ENCODE data around the gene PTMS.
A peak's percentile ranks its signal among the peaks of the same experiment; 100 is the strongest.

The PTMS gene

DNA sequence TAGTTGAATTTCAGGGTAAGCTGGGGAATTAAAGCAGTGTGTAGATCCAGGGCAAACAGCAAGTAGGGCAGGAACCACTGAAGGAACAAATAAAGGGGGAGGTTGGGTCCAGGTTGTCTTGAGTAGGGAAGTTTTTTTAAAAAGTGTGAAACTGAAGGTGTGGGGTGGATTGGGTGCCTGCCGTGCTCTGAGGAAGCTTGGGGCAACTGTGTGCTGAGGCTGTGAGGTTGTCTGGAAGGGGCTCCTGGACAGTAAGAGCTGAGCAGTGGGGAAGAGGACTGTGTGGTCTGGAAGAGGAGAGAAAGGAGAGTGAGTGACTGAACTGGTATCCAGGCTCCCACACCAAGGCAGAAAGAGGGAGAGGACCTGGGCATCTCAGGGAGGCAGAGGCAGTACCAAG is 44.6 kb downstream of the PTMS start:
- Histone ChIP-seq H3K4me3 (ENCODE audit: low read depth, low read length) (no peak overlapping the region), H3K9ac (ENCODE audit: low read depth, low read length) (no peak overlapping the region)

DNA sequence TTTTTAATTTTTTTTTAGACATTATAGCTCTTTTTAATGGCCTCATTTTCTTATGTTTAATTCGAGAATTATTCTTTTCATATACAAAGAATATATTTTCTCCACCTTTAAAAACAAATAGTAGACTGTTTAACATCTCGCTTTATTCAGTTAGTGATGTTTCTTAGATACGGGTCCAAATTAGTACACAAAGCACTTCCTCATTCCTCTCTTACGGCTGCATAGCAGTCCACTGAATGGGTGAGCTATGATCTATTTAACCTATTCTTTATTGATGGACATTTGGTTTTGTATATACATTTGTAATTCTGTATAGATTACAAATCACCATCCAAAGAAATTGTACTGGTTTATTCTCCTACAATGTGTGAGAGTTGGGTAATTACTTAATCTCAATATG is 47.2 kb downstream of the PTMS start:
- H3K9ac ChIP-seq (ENCODE audit: low read depth, low read length) = no peak overlapping the region
- no peaks in the 10 kb centered on the region for H3K9me3 ChIP-seq (ENCODE audit: control insufficient read depth, insufficient read depth, low read length)
- H3K4me1 ChIP-seq (ENCODE audit: control insufficient read depth, insufficient read depth, low read length) = peaks cover 11% of the 10 kb centered on the region
- no peaks in the 10 kb centered on the region for H3K36me3 ChIP-seq (ENCODE audit: control insufficient read depth, insufficient read depth, low read length)
- no peak overlapping the region for H3K4me3 ChIP-seq (ENCODE audit: low read depth, low read length)
- H3K27me3 ChIP-seq (ENCODE audit: control insufficient read depth, insufficient read depth, low read length) = no peaks in the 10 kb centered on the region

More for the DNA sequence above, 44.6 kb downstream of the PTMS start:
- H3K36me3 ChIP-seq (ENCODE audit: control insufficient read depth, insufficient read depth, low read length) = no peaks in the 10 kb centered on the region
- H3K27me3 ChIP-seq (ENCODE audit: control insufficient read depth, insufficient read depth, low read length) = no peaks in the 10 kb centered on the region
- H3K4me1 ChIP-seq (ENCODE audit: control insufficient read depth, insufficient read depth, low read length) = peaks cover 11% of the 10 kb centered on the region
- no peaks in the 10 kb centered on the region for H3K9me3 ChIP-seq (ENCODE audit: control insufficient read depth, insufficient read depth, low read length)

DNA sequence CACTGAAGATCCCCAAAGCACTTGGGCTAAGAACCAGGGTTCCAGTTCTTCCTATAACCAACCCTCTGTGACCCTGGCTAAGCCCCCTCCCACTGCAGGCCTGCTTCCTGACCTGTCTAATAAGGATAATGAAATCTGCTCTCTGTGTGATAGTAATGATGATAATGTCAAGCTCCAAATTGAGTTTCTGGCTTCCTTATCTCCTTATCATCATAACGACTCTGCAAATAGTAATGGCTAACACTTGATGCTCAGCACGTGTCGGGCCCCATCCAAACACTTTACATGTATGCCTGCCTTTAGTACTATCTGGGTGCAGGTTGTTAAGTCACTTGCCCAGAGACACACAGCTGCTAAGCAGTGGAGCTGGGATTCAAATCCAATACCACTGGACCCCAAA is 50.4 kb downstream of the PTMS start:
- Histone ChIP-seq H3K4me3 (ENCODE audit: low read depth, low read length) (no peak overlapping the region), H3K27me3 (ENCODE audit: control insufficient read depth, insufficient read depth, low read length) (peaks cover 15% of the 10 kb centered on the region), H3K9ac (ENCODE audit: low read depth, low read length) (no peak overlapping the region), H3K36me3 (ENCODE audit: control insufficient read depth, insufficient read depth, low read length) (no peaks in the 10 kb centered on the region), H3K4me1 (ENCODE audit: control insufficient read depth, insufficient read depth, low read length) (peaks cover 16% of the 10 kb centered on the region), H3K9me3 (ENCODE audit: control insufficient read depth, insufficient read depth, low read length) (no peaks in the 10 kb centered on the region)

DNA sequence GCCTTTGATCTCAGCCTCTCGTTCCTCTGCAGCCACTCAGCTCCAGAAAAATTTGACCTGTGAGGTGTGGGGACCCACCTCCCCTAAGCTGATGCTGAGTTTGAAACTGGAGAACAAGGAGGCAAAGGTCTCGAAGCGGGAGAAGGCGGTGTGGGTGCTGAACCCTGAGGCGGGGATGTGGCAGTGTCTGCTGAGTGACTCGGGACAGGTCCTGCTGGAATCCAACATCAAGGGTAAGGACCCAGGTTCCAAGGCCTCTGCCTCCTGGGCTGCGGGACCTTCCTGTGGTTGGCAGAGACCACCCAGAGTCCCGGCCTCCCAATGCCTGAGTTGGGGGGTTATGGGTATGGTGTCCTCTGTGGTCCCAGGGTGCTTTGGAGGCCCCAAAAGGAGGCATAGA is 50.9 kb downstream of the PTMS start:
- H3K4me3 ChIP-seq (ENCODE audit: low read depth, low read length) = no peak overlapping the region
- peaks cover 17% of the 10 kb centered on the region for H3K27me3 ChIP-seq (ENCODE audit: control insufficient read depth, insufficient read depth, low read length)
- no peaks in the 10 kb centered on the region for H3K36me3 ChIP-seq (ENCODE audit: control insufficient read depth, insufficient read depth, low read length)
- H3K9ac ChIP-seq (ENCODE audit: low read depth, low read length) = no peak overlapping the region
- peaks cover 16% of the 10 kb centered on the region for H3K4me1 ChIP-seq (ENCODE audit: control insufficient read depth, insufficient read depth, low read length)
- no peaks in the 10 kb centered on the region for H3K9me3 ChIP-seq (ENCODE audit: control insufficient read depth, insufficient read depth, low read length)

DNA sequence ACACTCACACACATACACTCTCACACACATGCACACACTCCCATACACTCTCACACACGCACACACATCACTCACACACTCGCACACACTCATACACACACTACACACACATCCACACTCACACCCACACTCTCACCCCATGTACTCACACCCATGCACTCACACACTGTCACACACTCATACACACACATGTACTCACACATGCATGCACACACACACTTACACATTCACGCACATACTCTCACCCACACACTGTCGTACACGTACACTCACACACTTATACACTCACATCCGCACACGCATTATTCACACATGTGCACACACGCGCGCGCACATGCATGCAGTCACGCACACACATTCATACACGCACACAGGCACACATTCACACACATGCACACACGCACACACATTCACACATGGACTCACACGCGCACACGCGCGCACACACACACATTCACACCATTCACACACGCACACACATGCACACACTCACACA is 51.5 kb downstream of the PTMS start:
- peaks cover 21% of the 10 kb centered on the region for H3K27me3 ChIP-seq (ENCODE audit: control insufficient read depth, insufficient read depth, low read length)
- H3K4me1 ChIP-seq (ENCODE audit: control insufficient read depth, insufficient read depth, low read length) = peaks cover 16% of the 10 kb centered on the region
- no peaks in the 10 kb centered on the region for H3K36me3 ChIP-seq (ENCODE audit: control insufficient read depth, insufficient read depth, low read length)
- no peak overlapping the region for H3K4me3 ChIP-seq (ENCODE audit: low read depth, low read length)
- H3K9ac ChIP-seq (ENCODE audit: low read depth, low read length) = no peak overlapping the region
- no peaks in the 10 kb centered on the region for H3K9me3 ChIP-seq (ENCODE audit: control insufficient read depth, insufficient read depth, low read length)

DNA sequence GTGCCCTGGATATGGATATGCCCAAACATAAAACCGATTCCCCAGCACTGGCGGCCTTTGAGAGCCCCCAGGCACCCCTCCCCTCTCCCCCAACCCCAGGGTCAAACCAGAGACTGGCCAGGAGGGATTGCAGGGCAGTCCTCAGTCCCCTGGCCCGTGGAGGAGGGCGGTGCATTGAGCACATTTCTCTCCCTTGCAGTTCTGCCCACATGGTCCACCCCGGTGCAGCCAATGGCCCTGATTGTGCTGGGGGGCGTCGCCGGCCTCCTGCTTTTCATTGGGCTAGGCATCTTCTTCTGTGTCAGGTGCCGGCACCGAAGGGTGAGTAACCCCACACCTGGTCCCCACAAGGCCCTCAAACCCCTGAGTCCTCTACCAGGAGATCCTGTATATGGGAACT is 52.1 kb downstream of the PTMS start:
- peaks cover 26% of the 10 kb centered on the region for H3K27me3 ChIP-seq (ENCODE audit: control insufficient read depth, insufficient read depth, low read length)
- H3K4me1 ChIP-seq (ENCODE audit: control insufficient read depth, insufficient read depth, low read length) = peaks cover 22% of the 10 kb centered on the region
- no peak overlapping the region for H3K4me3 ChIP-seq (ENCODE audit: low read depth, low read length)
- no peak overlapping the region for H3K9ac ChIP-seq (ENCODE audit: low read depth, low read length)
- no peaks in the 10 kb centered on the region for H3K9me3 ChIP-seq (ENCODE audit: control insufficient read depth, insufficient read depth, low read length)
- H3K36me3 ChIP-seq (ENCODE audit: control insufficient read depth, insufficient read depth, low read length) = no peaks in the 10 kb centered on the region

DNA sequence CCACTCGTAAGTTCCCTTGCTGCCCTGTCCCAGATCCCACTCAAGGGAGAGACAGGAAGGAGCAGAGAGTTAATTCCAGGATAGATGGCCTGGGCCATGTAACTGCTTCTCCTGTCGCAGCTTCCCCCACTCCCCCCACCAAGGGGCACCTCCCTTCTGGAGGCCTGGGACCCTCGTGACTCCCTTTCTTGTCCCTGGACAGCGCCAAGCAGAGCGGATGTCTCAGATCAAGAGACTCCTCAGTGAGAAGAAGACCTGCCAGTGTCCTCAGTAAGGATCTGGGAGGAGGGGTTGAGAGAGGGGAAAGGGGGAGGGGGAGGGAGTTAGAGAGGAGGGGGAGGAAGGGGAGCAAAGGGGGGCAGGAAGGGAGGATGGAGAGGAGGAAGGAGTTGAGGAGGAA is 52.5 kb downstream of the PTMS start:
- Histone ChIP-seq H3K27me3 (ENCODE audit: control insufficient read depth, insufficient read depth, low read length) (peaks cover 29% of the 10 kb centered on the region), H3K4me1 (ENCODE audit: control insufficient read depth, insufficient read depth, low read length) (peaks cover 22% of the 10 kb centered on the region), H3K4me3 (ENCODE audit: low read depth, low read length) (no peak overlapping the region), H3K36me3 (ENCODE audit: control insufficient read depth, insufficient read depth, low read length) (no peaks in the 10 kb centered on the region), H3K9ac (ENCODE audit: low read depth, low read length) (no peak overlapping the region), H3K9me3 (ENCODE audit: control insufficient read depth, insufficient read depth, low read length) (no peaks in the 10 kb centered on the region)

DNA sequence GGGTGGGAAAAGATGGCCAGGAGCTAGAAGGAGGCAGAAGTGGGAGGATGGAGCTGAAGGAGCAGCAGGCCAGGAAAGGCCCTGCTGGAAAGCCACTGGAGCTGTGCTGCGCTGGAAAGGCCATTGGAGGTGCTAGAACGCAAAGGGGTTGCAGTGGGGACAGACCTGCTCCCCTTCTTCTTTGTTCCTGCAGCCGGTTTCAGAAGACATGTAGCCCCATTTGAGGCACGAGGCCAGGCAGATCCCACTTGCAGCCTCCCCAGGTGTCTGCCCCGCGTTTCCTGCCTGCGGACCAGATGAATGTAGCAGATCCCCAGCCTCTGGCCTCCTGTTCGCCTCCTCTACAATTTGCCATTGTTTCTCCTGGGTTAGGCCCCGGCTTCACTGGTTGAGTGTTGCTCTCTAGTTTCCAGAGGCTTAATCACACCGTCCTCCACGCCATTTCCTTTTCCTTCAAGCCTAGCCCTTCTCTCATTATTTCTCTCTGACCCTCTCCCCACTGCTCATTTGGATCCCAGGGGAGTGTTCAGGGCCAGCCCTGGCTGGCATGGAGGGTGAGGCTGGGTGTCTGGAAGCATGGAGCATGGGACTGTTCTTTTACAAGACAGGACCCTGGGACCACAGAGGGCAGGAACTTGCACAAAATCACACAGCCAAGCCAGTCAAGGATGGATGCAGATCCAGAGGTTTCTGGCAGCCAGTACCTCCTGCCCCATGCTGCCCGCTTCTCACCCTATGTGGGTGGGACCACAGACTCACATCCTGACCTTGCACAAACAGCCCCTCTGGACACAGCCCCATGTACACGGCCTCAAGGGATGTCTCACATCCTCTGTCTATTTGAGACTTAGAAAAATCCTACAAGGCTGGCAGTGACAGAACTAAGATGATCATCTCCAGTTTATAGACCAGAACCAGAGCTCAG is 53.2 kb downstream of the PTMS start:
- H3K4me1 ChIP-seq (ENCODE audit: control insufficient read depth, insufficient read depth, low read length) = peaks cover 22% of the 10 kb centered on the region
- no peak overlapping the region for H3K9ac ChIP-seq (ENCODE audit: low read depth, low read length)
- H3K4me3 ChIP-seq (ENCODE audit: low read depth, low read length) = no peak overlapping the region
- H3K9me3 ChIP-seq (ENCODE audit: control insufficient read depth, insufficient read depth, low read length) = no peaks in the 10 kb centered on the region
- peaks cover 3% of the 10 kb centered on the region for H3K36me3 ChIP-seq (ENCODE audit: control insufficient read depth, insufficient read depth, low read length)
- peaks cover 33% of the 10 kb centered on the region for H3K27me3 ChIP-seq (ENCODE audit: control insufficient read depth, insufficient read depth, low read length)

DNA sequence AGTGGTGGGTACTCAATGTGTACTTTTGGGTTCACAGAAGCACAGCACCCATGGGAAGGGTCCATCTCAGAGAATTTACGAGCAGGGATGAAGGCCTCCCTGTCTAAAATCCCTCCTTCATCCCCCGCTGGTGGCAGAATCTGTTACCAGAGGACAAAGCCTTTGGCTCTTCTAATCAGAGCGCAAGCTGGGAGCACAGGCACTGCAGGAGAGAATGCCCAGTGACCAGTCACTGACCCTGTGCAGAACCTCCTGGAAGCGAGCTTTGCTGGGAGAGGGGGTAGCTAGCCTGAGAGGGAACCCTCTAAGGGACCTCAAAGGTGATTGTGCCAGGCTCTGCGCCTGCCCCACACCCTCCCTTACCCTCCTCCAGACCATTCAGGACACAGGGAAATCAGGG is 54.0 kb downstream of the PTMS start:
- Histone ChIP-seq H3K27me3 (ENCODE audit: control insufficient read depth, insufficient read depth, low read length) (peaks cover 41% of the 10 kb centered on the region), H3K4me1 (ENCODE audit: control insufficient read depth, insufficient read depth, low read length) (peaks cover 25% of the 10 kb centered on the region), H3K36me3 (ENCODE audit: control insufficient read depth, insufficient read depth, low read length) (peaks cover 3% of the 10 kb centered on the region), H3K4me3 (ENCODE audit: low read depth, low read length) (peak overlapping the region; percentile 18), H3K9ac (ENCODE audit: low read depth, low read length) (no peak overlapping the region), H3K9me3 (ENCODE audit: control insufficient read depth, insufficient read depth, low read length) (no peaks in the 10 kb centered on the region)

All from iPS-15b (cell line).